ENCODE results near the gene CHD8. TPM values are rescaled to one million over a fixed set of nuclear protein-coding genes. Genes with fewer than 3 reads are reported as not detected.
A peak's percentile ranks its signal among the peaks of the same experiment; 100 is the strongest.

CHD8 gene
- total RNA-seq, 1 donor, result 55.4 TPM

DNA sequence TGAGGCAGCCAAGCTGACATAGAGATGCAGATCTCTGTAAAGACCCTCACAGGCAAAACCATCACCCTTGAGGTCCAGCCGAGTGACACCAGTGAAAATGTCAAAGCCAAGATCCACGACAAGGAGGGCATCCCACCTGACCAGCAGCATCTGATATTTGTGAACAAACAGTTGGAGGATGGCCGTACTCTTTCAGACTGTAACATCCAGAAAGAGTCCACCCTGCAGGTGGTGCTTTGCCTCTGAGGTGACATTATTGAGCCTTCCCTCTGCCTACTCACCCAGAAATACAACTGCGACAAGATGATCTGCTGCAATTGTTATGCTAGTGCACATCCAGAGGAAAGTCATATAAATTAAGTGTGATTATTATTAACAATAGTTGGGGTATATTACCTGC, 57.0 kb downstream of the CHD8 start:
- H3K9me3 ChIP-seq (ENCODE audit: low read depth, low read length), result no peaks in the 10 kb centered on the region
- H3K4me1 ChIP-seq (ENCODE audit: insufficient read depth, low read length), result no peaks in the 10 kb centered on the region
- peaks cover 96% of the 10 kb centered on the region for H3K36me3 ChIP-seq (ENCODE audit: insufficient read depth, low read length)

DNA sequence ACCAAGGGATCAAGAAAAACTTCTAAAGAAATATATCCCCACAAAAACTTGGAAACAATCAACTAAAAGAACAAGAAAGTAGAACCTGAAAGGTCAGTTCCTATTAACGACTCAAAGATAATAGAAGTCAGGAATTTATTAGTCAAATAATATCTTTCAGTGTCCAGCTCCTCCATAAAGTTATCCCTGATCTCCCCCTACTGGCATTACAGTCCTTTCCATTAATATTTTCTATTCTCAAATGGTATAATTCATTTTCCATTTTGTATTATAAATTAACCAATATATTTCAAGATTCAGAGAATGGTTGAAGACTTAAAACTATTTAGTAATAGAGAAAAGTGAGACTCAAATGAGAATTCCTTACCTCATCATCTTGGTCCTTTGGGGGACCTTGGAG, 60.5 kb downstream of the CHD8 start:
- no peak overlapping the region for H2AFZ ChIP-seq (ENCODE audit: low read length)
- no peak overlapping the region for H3K4me3 ChIP-seq (ENCODE audit: insufficient read depth, low read length)
- H3K9me3 ChIP-seq (ENCODE audit: low read depth, low read length), result no peaks in the 10 kb centered on the region
- TF ChIP-seq, protein P1, sequence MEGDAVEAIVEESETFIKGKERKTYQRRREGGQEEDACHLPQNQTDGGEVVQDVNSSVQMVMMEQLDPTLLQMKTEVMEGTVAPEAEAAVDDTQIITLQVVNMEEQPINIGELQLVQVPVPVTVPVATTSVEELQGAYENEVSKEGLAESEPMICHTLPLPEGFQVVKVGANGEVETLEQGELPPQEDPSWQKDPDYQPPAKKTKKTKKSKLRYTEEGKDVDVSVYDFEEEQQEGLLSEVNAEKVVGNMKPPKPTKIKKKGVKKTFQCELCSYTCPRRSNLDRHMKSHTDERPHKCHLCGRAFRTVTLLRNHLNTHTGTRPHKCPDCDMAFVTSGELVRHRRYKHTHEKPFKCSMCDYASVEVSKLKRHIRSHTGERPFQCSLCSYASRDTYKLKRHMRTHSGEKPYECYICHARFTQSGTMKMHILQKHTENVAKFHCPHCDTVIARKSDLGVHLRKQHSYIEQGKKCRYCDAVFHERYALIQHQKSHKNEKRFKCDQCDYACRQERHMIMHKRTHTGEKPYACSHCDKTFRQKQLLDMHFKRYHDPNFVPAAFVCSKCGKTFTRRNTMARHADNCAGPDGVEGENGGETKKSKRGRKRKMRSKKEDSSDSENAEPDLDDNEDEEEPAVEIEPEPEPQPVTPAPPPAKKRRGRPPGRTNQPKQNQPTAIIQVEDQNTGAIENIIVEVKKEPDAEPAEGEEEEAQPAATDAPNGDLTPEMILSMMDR (IDR thresholded peaks at IDR 0.05; ENCODE audit: extremely low read depth, low read depth, low read length), result no peak
- no peaks in the 10 kb centered on the region for H3K4me1 ChIP-seq (ENCODE audit: insufficient read depth, low read length)
- peaks cover 98% of the 10 kb centered on the region for H3K36me3 ChIP-seq (ENCODE audit: insufficient read depth, low read length)
- no peak for DNase-seq (ENCODE audit: insufficient read length, low spot score, missing footprints)
- no peak overlapping the region for H3K27ac ChIP-seq (ENCODE audit: low read depth, low read length)
- no peak overlapping the region for H3K4me2 ChIP-seq (ENCODE audit: insufficient read depth, low read length)
- no peaks in the 10 kb centered on the region for H3K27me3 ChIP-seq (ENCODE audit: insufficient read depth, low read length)
- H3K79me2 ChIP-seq (ENCODE audit: insufficient read depth, low read length), result no peaks in the 10 kb centered on the region
- H4K20me1 ChIP-seq (ENCODE audit: insufficient read depth, low read length), result peaks cover 3% of the 10 kb centered on the region

More for the DNA sequence above, 57.0 kb downstream of the CHD8 start:
- H3K4me3 ChIP-seq (ENCODE audit: insufficient read depth, low read length), result no peak overlapping the region
- H4K20me1 ChIP-seq (ENCODE audit: insufficient read depth, low read length), result no peaks in the 10 kb centered on the region
- H3K27me3 ChIP-seq (ENCODE audit: insufficient read depth, low read length), result no peaks in the 10 kb centered on the region
- H3K4me2 ChIP-seq (ENCODE audit: insufficient read depth, low read length), result no peak overlapping the region
- no peaks in the 10 kb centered on the region for H3K79me2 ChIP-seq (ENCODE audit: insufficient read depth, low read length)
- H3K27ac ChIP-seq (ENCODE audit: low read depth, low read length), result no peak overlapping the region
- TF ChIP-seq, protein P1 (IDR thresholded peaks at IDR 0.05; ENCODE audit: extremely low read depth, low read depth, low read length), result no peak
- H2AFZ ChIP-seq (ENCODE audit: low read length), result no peak overlapping the region
- no peak for DNase-seq (ENCODE audit: insufficient read length, low spot score, missing footprints)

- H3K4me1 ChIP-seq (ENCODE audit: insufficient read depth, low read length), result peaks cover 20% of the 10 kb centered on the region
- H3K4me3 ChIP-seq (ENCODE audit: insufficient read depth, low read length), result no peak overlapping the region
- H3K36me3 ChIP-seq (ENCODE audit: insufficient read depth, low read length), result peaks cover 38% of the 10 kb centered on the region
- H3K27me3 ChIP-seq (ENCODE audit: insufficient read depth, low read length), result no peaks in the 10 kb centered on the region
- peak overlapping the region; percentile 100 for H3K27ac ChIP-seq (ENCODE audit: low read depth, low read length)
- DNase-seq (ENCODE audit: insufficient read length, low spot score, missing footprints), result no peak
- TF ChIP-seq, protein P1 (IDR thresholded peaks at IDR 0.05; ENCODE audit: extremely low read depth, low read depth, low read length), result no peak
- no peak overlapping the region for H2AFZ ChIP-seq (ENCODE audit: low read length)
- H3K79me2 ChIP-seq (ENCODE audit: insufficient read depth, low read length), result peaks cover 34% of the 10 kb centered on the region
- H3K9me3 ChIP-seq (ENCODE audit: low read depth, low read length), result no peaks in the 10 kb centered on the region
- peak overlapping the region; percentile 90 for H3K4me2 ChIP-seq (ENCODE audit: insufficient read depth, low read length)
- H4K20me1 ChIP-seq (ENCODE audit: insufficient read depth, low read length), result peaks cover 9% of the 10 kb centered on the region
These were observed 70.6 kb downstream of the CHD8 start for GRCh38 chr14:21385188-21385904.

DNA sequence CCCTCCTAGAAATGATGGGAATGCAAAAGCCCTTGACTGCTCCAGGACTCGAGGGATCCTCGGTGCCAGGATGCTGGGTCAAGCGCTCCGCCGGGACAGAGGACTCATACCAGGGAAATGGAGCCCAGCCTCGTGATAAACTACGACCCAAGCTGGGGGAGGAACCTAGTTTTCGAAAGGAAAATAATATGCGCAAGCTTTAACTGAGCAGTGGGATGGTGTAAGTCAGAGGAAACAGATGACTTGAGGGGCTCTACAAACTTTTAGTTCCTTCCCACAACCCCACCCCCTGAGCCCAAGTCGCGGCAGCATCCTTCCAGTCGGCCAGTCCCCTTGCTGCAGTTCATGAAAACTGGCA, 71.5 kb downstream of the CHD8 start:
- Histone ChIP-seq H3K4me3 (ENCODE audit: insufficient read depth, low read length) (peak overlapping the region; percentile 92), H4K20me1 (ENCODE audit: insufficient read depth, low read length) (peaks cover 10% of the 10 kb centered on the region), H3K9me3 (ENCODE audit: low read depth, low read length) (no peaks in the 10 kb centered on the region), H3K79me2 (ENCODE audit: insufficient read depth, low read length) (peaks cover 42% of the 10 kb centered on the region), H3K36me3 (ENCODE audit: insufficient read depth, low read length) (peaks cover 29% of the 10 kb centered on the region), H3K4me1 (ENCODE audit: insufficient read depth, low read length) (peaks cover 20% of the 10 kb centered on the region), H3K27ac (ENCODE audit: low read depth, low read length) (peak overlapping the region; percentile 100), H3K27me3 (ENCODE audit: insufficient read depth, low read length) (no peaks in the 10 kb centered on the region), H2AFZ (ENCODE audit: low read length) (peak overlapping the region; percentile 86), H3K4me2 (ENCODE audit: insufficient read depth, low read length) (peak overlapping the region; percentile 90)
- no peak for DNase-seq (ENCODE audit: insufficient read length, low spot score, missing footprints)
- TF ChIP-seq, protein P1 (IDR thresholded peaks at IDR 0.05; ENCODE audit: extremely low read depth, low read depth, low read length), result no peak

Data from osteoblast (primary cell).